Lung (tissue), 12 donors: ENCODE measurements around the gene EFNA4. TPM values are rescaled to one million over a fixed set of nuclear protein-coding genes. Genes with fewer than 3 reads are reported as not detected.

Experiments used
- ATAC-seq: fragments of 200-7000 bp; cut with Tn5 transposase; one replicate; pipeline ENCODE4 v1.9.1; 2020; ENCODE audit warnings: moderate number of reproducible peaks; ENCODE audit not compliant: insufficient read depth, low FRiP score
- DNase-seq, 3 donors: peaks; one replicate each; pipeline ENCODE4 v3.0.0-alpha.2; 2013 to 2017
- H3K27ac ChIP-seq, 2 donors: one replicate each; pipeline ENCODE4 v1.5.1; 2013; ENCODE audit warnings: mild to moderate bottlenecking in 2 of 2, moderate library complexity in 2 of 2, control low read depth in 1 of 2, inconsistent platforms in 1 of 2, low read depth in 1 of 2, low read length in 1 of 2
- H3K27me3 ChIP-seq, 3 donors: one replicate each; pipeline ENCODE4 v1.5.1; 2013; ENCODE audit warnings: low read length in 2 of 3; ENCODE audit not compliant: control insufficient read depth in 3 of 3, insufficient read depth in 3 of 3
- H3K36me3 ChIP-seq, 4 donors: one replicate each; pipeline ENCODE4 v1.5.1; 2013; ENCODE audit warnings: low read length in 4 of 4, mild to moderate bottlenecking in 1 of 4, moderate library complexity in 1 of 4; ENCODE audit not compliant: control insufficient read depth in 4 of 4, insufficient read depth in 4 of 4
- H3K4me1 ChIP-seq, 5 donors: one replicate each; pipeline ENCODE4 v1.5.1; 2013; ENCODE audit warnings: low read length in 5 of 5, mild to moderate bottlenecking in 2 of 5, moderate library complexity in 1 of 5; ENCODE audit not compliant: control insufficient read depth in 5 of 5, insufficient read depth in 5 of 5
- H3K4me3 ChIP-seq: one replicate; pipeline ENCODE4 v1.5.1; 2013; ENCODE audit warnings: mild to moderate bottlenecking, control low read depth, moderate library complexity
- H3K9ac ChIP-seq, 2 donors: one replicate each; pipeline ENCODE4 v1.5.1; 2013; ENCODE audit warnings: low read length in 2 of 2, control low read depth in 1 of 2; ENCODE audit not compliant: insufficient read depth in 1 of 2
- H3K9me3 ChIP-seq, 4 donors: one replicate each; pipeline ENCODE4 v1.5.1; 2013; ENCODE audit warnings: low read length in 3 of 4, mild to moderate bottlenecking in 1 of 4, moderate library complexity in 1 of 4; ENCODE audit not compliant: control insufficient read depth in 4 of 4, insufficient read depth in 3 of 4
- CTCF ChIP-seq: IDR thresholded peaks from 2 replicates; pipeline ENCODE4 v1.5.1; 2012; ENCODE audit warnings: mild to moderate bottlenecking; ENCODE audit errors: control extremely low read depth, extremely low read depth
- WGBS, 2 donors: extraction: QIAGEN DNeasy Blood & Tissue Kit; methylation state at CpG; one replicate each; pipeline ENCODE4 v1.1.7; 2013; 5-methylcytosine and 5-hydroxymethylcytosine counted together
- polyA plus RNA-seq, 2 donors: library from polyadenylated mRNA; stranded (reverse); fragments of 200-250 nt; gene quantifications; one replicate each; pipeline ENCODE4 v1.2.1, GENCODE V29; 2013
- total RNA-seq, 2 donors: library from RNA; depleted of rRNA in 1 of 2; stranded (reverse); fragments of >200 nt in 1 of 2; gene quantifications; one replicate each; pipeline ENCODE4 v1.2.1, GENCODE V29; 2014 to 2021
- donor health status: control.
- donor health status: control.
- donor health status: Bipolar disorder and iron deficiency.
- donor health status: healthy.
- donor health status: DM: yes; HTN: yes; CAD: no.

Gene EFNA4
- total and polyA plus RNA-seq, 4 donors, result 8.3 to 13.4 (median 10.2) TPM

DNA sequence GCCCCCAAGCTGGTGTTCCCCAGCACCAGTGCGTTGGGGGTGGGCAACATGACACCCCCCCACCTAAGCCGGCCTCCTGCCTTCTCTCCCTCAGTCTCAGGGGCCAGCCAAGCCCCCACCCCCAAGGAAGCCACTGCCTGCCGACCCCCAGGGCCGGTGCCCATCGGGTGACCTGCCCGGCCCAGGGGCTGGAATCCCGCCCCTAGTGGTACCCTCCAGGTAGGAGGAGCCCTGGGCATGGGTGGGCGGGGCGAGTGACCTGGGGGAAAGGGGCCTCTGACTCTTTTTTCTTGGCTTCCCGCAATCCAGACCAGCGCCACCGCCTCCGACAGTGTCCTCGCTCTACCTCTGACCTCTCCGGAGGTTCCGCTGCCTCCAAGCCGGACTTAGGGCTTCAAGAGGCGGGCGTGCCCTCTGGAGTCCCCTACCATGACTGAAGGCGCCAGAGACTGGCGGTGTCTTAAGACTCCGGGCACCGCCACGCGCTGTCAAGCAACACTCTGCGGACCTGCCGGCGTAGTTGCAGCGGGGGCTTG lies 1.3 kb upstream of the EFNA4 start:
- no peak overlapping the region for H3K27ac ChIP-seq
- peaks cover 0 to 31% (median 10%) of the 10 kb centered on the region in 5 donors for H3K4me1 ChIP-seq
- H3K27me3 ChIP-seq, result peaks cover 0 to 4% (median 0%) of the 10 kb centered on the region in 3 donors
- peak in 1 of 3 donors; percentile 23 for DNase-seq
- H3K36me3 ChIP-seq, result peaks cover 2 to 29% (median 2%) of the 10 kb centered on the region in 4 donors
- H3K9ac ChIP-seq, result no peak overlapping the region
- no peak for ATAC-seq
- TF ChIP-seq CTCF, result no peak
- no peak overlapping the region for H3K4me3 ChIP-seq
- peaks cover 0 to 2% (median 0%) of the 10 kb centered on the region in 4 donors for H3K9me3 ChIP-seq
- 55 to 56% methylated on average over 29 of the region's 29 CpGs for WGBS, 2 donors

DNA sequence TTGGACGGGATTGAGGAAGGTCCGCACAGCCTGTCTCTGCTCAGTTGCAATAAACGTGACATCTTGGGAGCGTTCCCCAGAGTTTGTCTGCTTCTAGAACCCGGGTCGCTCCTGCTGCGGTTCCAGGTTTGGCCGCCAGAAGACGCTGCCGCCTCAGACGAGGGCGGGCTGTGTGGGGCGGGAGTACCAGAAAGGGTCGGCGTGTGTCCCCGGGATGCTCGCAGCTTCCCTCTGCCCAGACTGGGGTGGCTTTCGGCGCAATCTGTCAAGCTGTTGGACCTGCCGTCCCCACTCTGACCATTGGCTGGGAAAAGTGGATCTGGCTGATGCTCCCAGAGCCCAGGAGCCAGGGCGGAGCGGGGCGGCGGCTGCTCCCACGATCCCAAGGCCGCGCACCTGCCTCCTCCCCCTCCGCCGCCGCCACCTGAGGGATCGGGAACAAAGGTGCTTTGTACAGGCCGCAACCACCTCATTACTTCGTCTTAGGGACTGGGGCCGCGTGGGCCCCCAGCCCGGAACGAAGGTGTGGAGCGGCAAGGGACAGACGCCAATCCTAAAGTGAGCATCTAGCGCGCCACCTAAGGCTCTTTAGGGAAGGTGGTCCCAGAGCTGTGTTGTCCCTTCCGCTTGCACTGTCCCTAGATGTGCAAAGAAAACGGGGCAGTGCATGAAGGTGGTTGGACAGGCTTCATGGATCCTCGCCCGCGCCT lies 683 bp upstream of the EFNA4 start:
- peak; percentile 58 to 78 (median 58) for DNase-seq
- no peak overlapping the region for H3K9ac ChIP-seq
- no peak overlapping the region for H3K27ac ChIP-seq
- 13 to 22% methylated on average over 46 of the region's 46 CpGs for WGBS, 2 donors
- peaks cover 0 to under 1% (median 0%) of the 10 kb centered on the region in 4 donors for H3K9me3 ChIP-seq
- H3K27me3 ChIP-seq, result peaks cover 0 to 4% (median 0%) of the 10 kb centered on the region in 3 donors
- ATAC-seq, result no peak
- no peak overlapping the region for H3K4me3 ChIP-seq
- peak; percentile 43 for TF ChIP-seq CTCF
- H3K36me3 ChIP-seq, result peaks cover 0 to 23% (median 3%) of the 10 kb centered on the region in 4 donors
- peaks cover 0 to 31% (median 10%) of the 10 kb centered on the region in 5 donors for H3K4me1 ChIP-seq

DNA sequence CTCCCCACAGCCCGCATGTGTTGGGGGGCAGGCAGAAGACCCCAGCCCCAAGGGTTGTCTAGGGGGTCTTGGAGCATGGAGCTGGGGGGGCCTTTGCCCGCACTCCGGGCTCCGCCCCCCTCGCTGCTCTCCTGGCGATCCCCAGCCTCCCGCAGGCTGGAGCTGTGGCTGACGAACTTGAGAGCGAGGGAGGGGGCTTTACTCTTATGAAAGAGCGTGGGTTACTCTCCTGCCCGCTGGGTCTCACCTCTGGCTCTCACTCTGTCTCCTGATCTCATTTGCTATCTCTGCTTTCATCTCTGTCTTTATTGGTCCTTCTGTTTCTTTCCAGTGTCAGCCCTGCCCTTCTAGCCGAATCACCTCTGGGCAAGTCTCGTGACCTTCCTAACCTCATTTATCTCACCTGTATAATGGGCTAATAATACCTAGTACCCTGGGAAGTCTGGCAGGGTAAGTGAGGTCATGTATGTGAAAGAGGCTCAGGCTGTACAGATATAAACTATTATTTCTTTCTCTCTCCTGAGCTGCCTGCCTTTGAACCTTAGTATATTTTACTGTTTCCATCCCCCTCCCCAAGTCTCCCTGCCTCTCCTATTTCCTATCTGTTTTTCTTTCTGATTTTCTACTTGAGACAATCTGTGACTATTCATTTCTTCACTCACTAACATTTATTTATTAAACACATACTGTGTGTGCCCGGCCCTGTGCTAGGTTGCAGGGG lies 731 bp downstream of the EFNA4 start:
- no peak for ATAC-seq
- no peak for TF ChIP-seq CTCF
- WGBS, 2 donors, result 10 to 15% methylated on average over 9 to 14 of the region's 14 CpGs

More for the DNA sequence above, 731 bp downstream of the EFNA4 start:
- Histone ChIP-seq H3K27ac (no peak overlapping the region), H3K9me3 (no peaks in the 10 kb centered on the region), H3K36me3 (peaks cover 0 to 16% (median 10%) of the 10 kb centered on the region in 4 donors), H3K4me3 (peak overlapping the region; percentile 12), H3K4me1 (peaks cover 0 to 31% (median 10%) of the 10 kb centered on the region in 5 donors), H3K27me3 (peaks cover 0 to 4% (median 0%) of the 10 kb centered on the region in 3 donors), H3K9ac (peak overlapping the region; percentile 46 to 90)
- peak; percentile 69 to 75 (median 73) for DNase-seq
